Muscle of arm (tissue), 12 donors: ENCODE data around the gene AOAH. TPM values are rescaled to one million over a fixed set of nuclear protein-coding genes. Genes with fewer than 3 reads are reported as not detected.

Source experiments
- DNase-seq: peaks from one replicate; pipeline ENCODE4 v3.0.0-alpha.2; 2013
- polyA plus RNA-seq, 12 donors: library from polyadenylated mRNA; unstranded; fragments of 120-200 nt; gene quantifications; one replicate each; pipeline ENCODE4 v1.2.1, GENCODE V29; 2013; ENCODE audit not compliant: insufficient read length in 12 of 12

AOAH gene
- polyA plus RNA-seq, 12 donors: 2.4 to 11.4 (median 3.2) TPM; not detected in 2

- no peak for DNase-seq
Observed at GRCh38 chr7:36602934-36603887, 121.1 kb downstream of the AOAH start.

DNA sequence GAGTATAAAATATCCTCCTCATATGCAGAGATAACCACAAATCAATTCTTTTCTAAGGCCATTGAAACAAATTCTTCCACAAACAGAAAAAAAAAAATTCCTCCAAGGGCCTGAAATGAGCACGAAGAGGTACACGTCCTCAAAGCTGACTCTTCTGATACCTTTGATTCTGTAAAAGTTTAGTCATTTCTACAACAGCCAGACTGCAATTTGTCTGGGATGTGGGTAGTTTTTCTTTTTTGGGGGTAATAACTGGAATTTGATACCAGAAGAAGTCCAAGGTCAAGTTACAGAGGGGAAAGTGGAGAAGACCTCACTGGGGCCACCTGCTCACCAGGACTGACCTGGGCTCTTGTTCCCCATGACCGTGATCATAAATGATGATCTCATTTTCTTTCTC is 121.8 kb downstream of the AOAH start:
- no peak for DNase-seq

- DNase-seq: no peak
Observed at GRCh38 chr7:36601601-36602000, 122.7 kb downstream of the AOAH start.

GRCh38 chr7:36600869-36601530 is 123.3 kb downstream of the AOAH start:
- DNase-seq: no peak

GRCh38 chr7:36600314-36600682 is 124.0 kb downstream of the AOAH start:
- no peak for DNase-seq

- no peak for DNase-seq
Observed at GRCh38 chr7:36599645-36600313, 124.5 kb downstream of the AOAH start.

- DNase-seq: no peak
Observed at GRCh38 chr7:36598054-36598674, 126.1 kb downstream of the AOAH start.

GRCh38 chr7:36597090-36597773 is 127.1 kb downstream of the AOAH start:
- DNase-seq: no peak

GRCh38 chr7:36594445-36594844 is 129.8 kb downstream of the AOAH start:
- no peak for DNase-seq

DNA sequence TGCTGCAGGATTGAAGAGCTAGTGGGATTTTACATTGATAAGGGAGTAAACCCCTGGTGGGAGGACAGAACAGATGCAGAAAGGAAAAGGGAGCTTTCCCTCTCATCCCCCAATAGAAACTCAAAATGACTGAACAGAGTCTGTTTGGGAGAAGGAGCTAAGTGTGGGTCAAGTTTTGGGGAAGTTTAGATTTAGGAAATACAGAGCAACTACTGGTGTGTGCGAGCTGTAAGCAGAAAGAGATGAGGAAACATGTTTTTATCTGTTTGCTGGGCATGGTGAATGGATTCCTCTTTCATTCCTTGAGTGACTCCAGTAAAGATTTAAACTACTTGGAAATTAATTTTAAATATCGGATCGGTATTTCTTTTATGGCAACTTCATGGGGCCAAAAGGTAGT is 132.7 kb downstream of the AOAH start:
- DNase-seq: no peak

DNA sequence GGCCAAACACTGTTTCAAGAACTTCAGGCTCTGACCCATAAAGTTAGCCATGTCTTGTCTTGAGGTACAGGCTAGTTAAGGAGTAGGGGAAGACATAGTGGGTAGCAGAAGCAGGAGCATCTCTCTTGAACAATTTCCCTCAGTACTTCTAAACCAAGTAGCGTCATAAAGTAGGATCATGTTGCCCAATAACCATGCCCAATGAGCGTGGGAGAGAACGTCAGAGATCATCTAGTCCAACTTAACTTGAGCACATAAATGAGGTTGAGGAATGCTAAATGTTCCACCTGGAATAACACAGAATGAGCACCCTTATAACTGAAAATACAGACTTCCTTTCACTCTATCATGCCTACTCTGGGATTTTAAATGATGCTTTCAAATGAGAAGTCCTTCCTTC is 134.9 kb downstream of the AOAH start:
- DNase-seq: no peak

- no peak for DNase-seq
Observed at GRCh38 chr7:36583318-36583717, 141.0 kb downstream of the AOAH start.

DNA sequence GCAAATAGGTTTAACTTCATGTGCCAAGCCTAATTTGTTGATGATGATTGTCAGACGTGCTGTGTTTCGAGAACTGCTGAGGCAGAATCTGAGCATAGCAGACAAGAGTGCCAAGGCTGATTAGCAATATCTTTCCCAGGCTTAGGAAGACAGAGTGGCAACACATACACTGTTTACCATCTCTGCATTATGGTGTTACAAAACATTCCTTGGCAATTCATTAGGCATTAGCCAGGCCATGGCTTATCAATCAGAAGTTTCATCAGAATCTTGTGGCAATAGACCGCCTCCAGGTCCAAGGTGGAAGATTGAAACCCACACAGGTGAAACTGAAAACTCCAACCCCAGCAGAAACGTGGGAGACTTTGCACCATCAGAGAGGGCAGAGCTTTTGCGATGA is 148.5 kb downstream of the AOAH start:
- no peak for DNase-seq

- DNase-seq: no peak
Observed at GRCh38 chr7:36573066-36573465, 151.2 kb downstream of the AOAH start.

DNA sequence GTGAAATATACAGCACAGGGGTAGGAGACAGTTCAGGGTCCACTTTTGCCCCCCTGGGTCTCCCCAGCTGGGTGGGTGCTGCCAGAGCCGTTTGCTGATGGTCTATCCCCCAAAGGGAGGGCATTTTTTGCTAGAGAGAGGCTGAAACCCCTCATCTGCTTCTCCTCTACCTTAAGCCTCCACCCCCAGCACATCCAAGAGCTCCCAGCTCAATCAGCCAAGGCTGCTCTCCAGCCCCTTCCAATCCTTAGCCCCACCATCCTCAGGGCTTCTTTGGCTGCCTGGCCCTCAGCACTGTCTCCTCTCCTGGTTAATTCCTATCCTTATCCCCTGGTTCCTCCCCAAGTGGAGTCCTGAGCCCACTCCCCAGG is 153.1 kb downstream of the AOAH start:
- DNase-seq: no peak

GRCh38 chr7:36570528-36571189 is 153.6 kb downstream of the AOAH start:
- no peak for DNase-seq

- DNase-seq: no peak
Observed at GRCh38 chr7:36568452-36568849, 155.8 kb downstream of the AOAH start.

- no peak for DNase-seq
Observed at GRCh38 chr7:36567699-36568451, 156.4 kb downstream of the AOAH start.

DNA sequence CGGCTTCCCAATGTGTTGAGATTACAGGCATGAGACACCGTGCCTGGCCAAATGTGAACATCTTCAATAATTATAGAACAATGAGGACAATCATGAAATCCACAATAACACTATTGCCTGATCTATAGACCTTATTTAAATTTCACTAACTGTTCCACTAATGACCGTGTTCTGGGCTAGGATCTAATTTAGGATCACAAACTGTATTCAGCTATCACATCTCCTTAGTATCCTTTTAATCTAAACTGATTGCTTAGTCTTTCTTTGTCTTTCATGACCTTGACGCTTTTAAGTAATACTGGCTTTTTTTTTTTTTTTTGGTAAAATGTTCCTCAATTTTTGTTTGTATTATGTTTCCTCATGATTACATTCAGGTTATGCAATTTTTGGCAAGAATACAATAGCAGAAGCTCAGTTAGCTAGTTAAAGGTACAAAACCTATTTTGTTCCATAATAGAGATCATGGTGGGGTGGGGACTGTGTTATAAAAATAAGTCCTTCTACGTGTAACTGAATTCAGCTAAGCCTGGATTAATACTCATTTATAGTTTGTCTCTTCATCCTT is 158.4 kb downstream of the AOAH start:
- DNase-seq: no peak

- no peak for DNase-seq
Observed at GRCh38 chr7:36564489-36564888, 159.8 kb downstream of the AOAH start.
